ENCODE data around the gene NRDE2. TPM values are rescaled to one million over a fixed set of nuclear protein-coding genes. Genes with fewer than 3 reads are reported as not detected.
"Not testable (repeated sequence)": the region's sequence is repeated elsewhere in the genome, so short reads cannot be mapped to it uniquely, and the experiment has no call there.

NRDE2 gene
- total RNA-seq, 1 donor from 2014 or later: 22.2 TPM

DNA sequence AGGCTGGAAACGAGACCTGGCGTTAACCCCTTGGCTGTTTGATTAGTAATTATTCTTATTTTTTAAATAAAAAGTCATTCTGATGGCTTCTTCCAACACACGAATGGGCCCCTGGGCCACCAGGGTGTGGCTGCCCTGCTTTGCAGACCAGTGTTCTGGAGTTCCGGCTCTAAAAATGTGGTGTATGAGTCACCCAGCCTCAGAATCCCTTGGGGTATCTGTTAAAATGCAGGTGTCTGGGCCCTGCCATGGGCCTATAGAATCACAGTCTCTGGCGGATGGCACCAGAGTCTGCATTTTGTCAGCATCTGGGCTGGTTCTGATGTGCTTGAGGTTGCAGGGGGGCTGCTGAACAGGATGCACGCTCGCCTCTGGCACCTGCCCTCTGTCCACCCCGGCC is 77.9 kb downstream of the NRDE2 start:
- H3K9me3 ChIP-seq: no peaks in the 10 kb centered on the region
- TF ChIP-seq, protein P1, sequence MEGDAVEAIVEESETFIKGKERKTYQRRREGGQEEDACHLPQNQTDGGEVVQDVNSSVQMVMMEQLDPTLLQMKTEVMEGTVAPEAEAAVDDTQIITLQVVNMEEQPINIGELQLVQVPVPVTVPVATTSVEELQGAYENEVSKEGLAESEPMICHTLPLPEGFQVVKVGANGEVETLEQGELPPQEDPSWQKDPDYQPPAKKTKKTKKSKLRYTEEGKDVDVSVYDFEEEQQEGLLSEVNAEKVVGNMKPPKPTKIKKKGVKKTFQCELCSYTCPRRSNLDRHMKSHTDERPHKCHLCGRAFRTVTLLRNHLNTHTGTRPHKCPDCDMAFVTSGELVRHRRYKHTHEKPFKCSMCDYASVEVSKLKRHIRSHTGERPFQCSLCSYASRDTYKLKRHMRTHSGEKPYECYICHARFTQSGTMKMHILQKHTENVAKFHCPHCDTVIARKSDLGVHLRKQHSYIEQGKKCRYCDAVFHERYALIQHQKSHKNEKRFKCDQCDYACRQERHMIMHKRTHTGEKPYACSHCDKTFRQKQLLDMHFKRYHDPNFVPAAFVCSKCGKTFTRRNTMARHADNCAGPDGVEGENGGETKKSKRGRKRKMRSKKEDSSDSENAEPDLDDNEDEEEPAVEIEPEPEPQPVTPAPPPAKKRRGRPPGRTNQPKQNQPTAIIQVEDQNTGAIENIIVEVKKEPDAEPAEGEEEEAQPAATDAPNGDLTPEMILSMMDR (IDR thresholded peaks at IDR 0.05): no peak
- ATAC-seq (no peak), DNase-seq (no peak)
- no peak overlapping the region for H3K4me3 ChIP-seq
- H3K27me3 ChIP-seq (ENCODE audit: low read depth): peaks cover 18% of the 10 kb centered on the region
- peaks cover under 1% of the 10 kb centered on the region for H3K36me3 ChIP-seq
- H3K27ac ChIP-seq: no peak overlapping the region
- peaks cover 21% of the 10 kb centered on the region for H3K4me1 ChIP-seq
- intact Hi-C loops (cut with DNase I): no loop called here

DNA sequence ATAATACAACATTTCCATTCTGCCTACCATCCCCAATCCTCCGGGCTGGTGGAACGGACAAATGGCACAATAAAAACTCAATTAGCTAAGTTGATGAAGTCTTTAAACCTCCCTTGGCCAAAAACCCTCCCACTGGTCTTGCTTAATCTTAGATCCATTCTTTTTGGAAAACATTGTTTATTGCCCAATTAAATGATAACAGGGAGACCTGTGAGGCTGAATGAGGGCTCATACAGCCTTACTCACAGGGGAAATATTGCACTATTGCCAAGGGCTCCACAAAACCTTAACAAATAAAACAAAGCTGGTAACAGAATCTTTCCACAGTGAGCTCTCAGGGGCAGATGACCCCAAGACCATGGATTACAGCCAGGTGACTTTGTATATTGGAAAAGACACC is 83.1 kb downstream of the NRDE2 start:
- Histone ChIP-seq H3K27me3 (ENCODE audit: low read depth) (peaks cover 11% of the 10 kb centered on the region), H3K27ac (no peak overlapping the region), H3K4me1 (no peaks in the 10 kb centered on the region), H3K4me3 (no peak overlapping the region), H3K36me3 (no peaks in the 10 kb centered on the region), H3K9me3 (no peaks in the 10 kb centered on the region)
- intact Hi-C loops (cut with DNase I): no loop called here
- no peak for DNase-seq
- TF ChIP-seq, protein P1 (IDR thresholded peaks at IDR 0.05): no peak
- no peak for ATAC-seq

DNA sequence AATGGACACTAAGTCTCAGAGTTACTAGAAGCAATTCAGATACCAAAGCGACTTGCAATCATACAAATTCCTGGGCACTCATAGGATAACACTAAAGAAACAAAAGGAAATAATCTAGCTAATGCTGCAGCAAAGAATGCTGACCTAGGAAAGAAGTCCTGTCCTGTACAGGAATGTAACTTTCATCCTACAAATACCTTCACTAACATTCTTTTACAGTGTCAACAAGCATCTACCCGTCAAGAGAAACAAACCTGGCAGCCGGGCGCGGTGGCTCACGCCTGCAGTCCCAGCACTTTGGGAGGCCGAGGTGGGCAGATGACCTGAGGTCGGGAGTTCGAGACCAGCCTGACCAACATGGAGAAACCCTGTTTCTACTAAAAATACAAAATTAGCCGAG is 84.3 kb downstream of the NRDE2 start:
- H3K27ac ChIP-seq; ATAC-seq; intact Hi-C loops (cut with DNase I); H3K36me3 ChIP-seq; H3K27me3 ChIP-seq (ENCODE audit: low read depth); H3K9me3 ChIP-seq; H3K4me3 ChIP-seq; DNase-seq; H3K4me1 ChIP-seq: not testable (repeated sequence)

DNA sequence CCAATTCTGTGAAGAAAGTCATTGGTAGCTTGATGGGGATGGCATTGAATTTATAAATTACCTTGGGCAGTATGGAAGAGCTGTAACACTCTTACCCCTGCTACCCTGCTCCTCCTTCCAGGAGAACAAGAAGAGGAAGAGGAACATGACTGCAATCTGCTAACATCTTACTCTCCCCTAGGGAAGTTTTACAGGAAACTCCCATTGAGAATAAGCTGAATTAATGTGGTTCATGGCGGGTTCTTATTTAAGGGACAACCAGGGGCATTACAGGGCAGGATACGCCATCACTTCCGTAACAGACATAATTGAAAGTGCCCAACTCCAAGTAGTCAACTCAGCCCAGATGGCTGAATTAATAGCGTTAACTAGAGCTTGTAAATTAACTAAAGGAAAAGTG is 84.8 kb downstream of the NRDE2 start:
- Histone ChIP-seq H3K4me1 (no peaks in the 10 kb centered on the region), H3K4me3 (no peak overlapping the region), H3K27ac (no peak overlapping the region), H3K9me3 (peaks cover 4% of the 10 kb centered on the region), H3K27me3 (ENCODE audit: low read depth) (peaks cover 4% of the 10 kb centered on the region), H3K36me3 (no peaks in the 10 kb centered on the region)
- TF ChIP-seq, protein P1 (IDR thresholded peaks at IDR 0.05): no peak
- ATAC-seq (no peak), DNase-seq (no peak)
- intact Hi-C loops (cut with DNase I): no loop called here

DNA sequence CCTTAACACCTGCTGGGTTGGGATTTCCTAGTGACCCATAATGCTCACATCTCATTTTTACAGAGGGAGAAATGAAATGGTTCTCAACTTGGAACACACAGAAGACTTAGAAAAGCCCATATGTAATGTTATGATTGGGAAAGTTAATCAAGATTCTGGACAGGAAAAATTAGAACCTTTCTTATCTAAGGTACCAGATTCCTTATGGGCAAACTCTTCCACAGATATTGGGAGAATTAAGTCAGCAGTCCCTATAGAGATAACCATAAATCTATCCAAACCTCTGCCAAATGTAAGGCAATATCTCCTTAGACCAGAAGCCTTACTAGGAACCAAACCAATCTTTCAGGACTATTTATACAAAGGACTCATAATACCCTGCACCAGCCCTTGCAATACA is 89.3 kb downstream of the NRDE2 start:
- H3K27ac ChIP-seq: no peak overlapping the region
- H3K27me3 ChIP-seq (ENCODE audit: low read depth): no peaks in the 10 kb centered on the region
- no peaks in the 10 kb centered on the region for H3K36me3 ChIP-seq
- no peaks in the 10 kb centered on the region for H3K4me1 ChIP-seq
- H3K4me3 ChIP-seq: no peak overlapping the region
- TF ChIP-seq, protein P1 (IDR thresholded peaks at IDR 0.05): no peak
- peaks cover 42% of the 10 kb centered on the region for H3K9me3 ChIP-seq
- no peak for ATAC-seq
- intact Hi-C loops (cut with DNase I): no loop called here
- no peak for DNase-seq

DNA sequence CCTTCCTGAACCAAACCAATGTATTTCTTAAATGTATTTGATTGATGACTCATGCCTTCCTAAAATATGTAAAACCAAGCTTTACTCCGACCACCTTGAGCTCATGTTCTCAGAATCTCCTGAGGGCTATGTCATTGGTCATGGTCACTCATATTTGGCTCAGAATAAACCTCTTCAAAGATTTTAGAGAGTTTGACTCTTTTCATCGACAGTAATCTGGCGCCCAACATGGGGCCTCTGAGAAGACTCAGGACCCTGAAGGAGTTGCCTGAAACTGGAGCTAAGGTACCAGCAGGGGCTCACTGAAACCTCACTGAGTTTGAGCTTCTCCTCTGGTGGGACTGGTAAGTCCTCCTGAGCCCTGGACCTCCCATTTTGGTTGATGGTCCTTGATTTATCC is 92.6 kb downstream of the NRDE2 start:
- H3K4me1 ChIP-seq: no peaks in the 10 kb centered on the region
- DNase-seq (no peak), ATAC-seq (no peak)
- no peak overlapping the region for H3K4me3 ChIP-seq
- TF ChIP-seq, protein P1 (IDR thresholded peaks at IDR 0.05): no peak
- H3K36me3 ChIP-seq: no peaks in the 10 kb centered on the region
- intact Hi-C loops (cut with DNase I): loop anchor here (5.0 kb wide), 1 partner anchor 297 kb away; no protein-coding TSS in a partner anchor
- peaks cover 44% of the 10 kb centered on the region for H3K9me3 ChIP-seq
- H3K27ac ChIP-seq: no peak overlapping the region
- peaks cover 14% of the 10 kb centered on the region for H3K27me3 ChIP-seq (ENCODE audit: low read depth)
